Measurements from ENCODE around the gene COL8A2.
A peak's percentile ranks its signal among the peaks of the same experiment; 100 is the strongest.

COL8A2 gene

GRCh38 chr1:36089393-36090121 is 35.5 kb downstream of the COL8A2 start:
- DNase-seq, result peak in 2 of 3 donors; percentile 52 to 56
- H3K4me1 ChIP-seq (ENCODE audit: control extremely low read depth in 1 of 4, control insufficient read depth in 4 of 4, insufficient read depth in 4 of 4, low read length in 3 of 4), result peaks cover 3 to 25% (median 17%) of the 10 kb centered on the region in 4 experiments
- peak overlapping the region; percentile 71 to 95 (median 93) for H3K4me3 ChIP-seq (ENCODE audit: control insufficient read depth in 1 of 7, extremely low read depth in 1 of 7, insufficient read depth in 4 of 7, low read depth in 2 of 7, low read length in 6 of 7)
- POLR2A ChIA-PET, result no interaction called here
- H3K9me3 ChIP-seq (ENCODE audit: control extremely low read depth in 1 of 5, control insufficient read depth in 4 of 5, insufficient read depth in 2 of 5, low read depth in 1 of 5, low read length in 4 of 5), result no peaks in the 10 kb centered on the region
- peaks cover 0 to 6% (median 2%) of the 10 kb centered on the region in 5 experiments for H3K27me3 ChIP-seq (replicated peaks in 2 of 5; ENCODE audit: control insufficient read depth in 4 of 5, insufficient read depth in 5 of 5, low read length in 4 of 5)
- peaks cover 22 to 37% (median 30%) of the 10 kb centered on the region in 4 experiments for H3K36me3 ChIP-seq (ENCODE audit: control insufficient read depth in 4 of 4, insufficient read depth in 4 of 4, low read length in 3 of 4)
- 4% methylated on average over 28 of the region's 32 CpGs for WGBS (ENCODE audit: insufficient coverage)
- peak overlapping the region; percentile 72 to 82 for H3K27ac ChIP-seq (ENCODE audit: insufficient read depth in 1 of 2, low read depth in 1 of 2, low read length in 2 of 2, poor library complexity in 1 of 2, severe bottlenecking in 2 of 2)
- CTCF ChIA-PET, result interaction anchor here (0.8 to 17.2 kb wide), 3 partner anchors 9 to 45 kb away, joined by 3 to 283 read pairs (median 3); no protein-coding TSS in a partner anchor

- Histone ChIP-seq H3K36me3 (ENCODE audit: control insufficient read depth in 4 of 4, insufficient read depth in 4 of 4, low read length in 3 of 4) (peaks cover 19 to 29% (median 24%) of the 10 kb centered on the region in 4 experiments), H3K9me3 (ENCODE audit: control extremely low read depth in 1 of 5, control insufficient read depth in 4 of 5, insufficient read depth in 2 of 5, low read depth in 1 of 5, low read length in 4 of 5) (no peaks in the 10 kb centered on the region), H3K27me3 (replicated peaks in 2 of 5; ENCODE audit: control insufficient read depth in 4 of 5, insufficient read depth in 5 of 5, low read length in 4 of 5) (peaks cover 0 to 9% (median 5%) of the 10 kb centered on the region in 5 experiments), H3K4me1 (ENCODE audit: control extremely low read depth in 1 of 4, control insufficient read depth in 4 of 4, insufficient read depth in 4 of 4, low read length in 3 of 4) (peaks cover 3 to 28% (median 23%) of the 10 kb centered on the region in 4 experiments), H3K27ac (ENCODE audit: insufficient read depth in 1 of 2, low read depth in 1 of 2, low read length in 2 of 2, poor library complexity in 1 of 2, severe bottlenecking in 2 of 2) (peak within 1 kb of the TSS; percentile 72 to 82), H3K4me3 (ENCODE audit: control insufficient read depth in 1 of 7, extremely low read depth in 1 of 7, insufficient read depth in 4 of 7, low read depth in 2 of 7, low read length in 6 of 7) (peak within 1 kb of the TSS; percentile 71 to 95 (median 93))
- CTCF ChIA-PET, result interaction anchor here (0.8 to 17.2 kb wide), 3 partner anchors 10 to 44 kb away, joined by 3 to 283 read pairs (median 3); no protein-coding TSS in a partner anchor
- peak; percentile 90 to 96 (median 95) for DNase-seq
- WGBS (ENCODE audit: insufficient coverage), result under 1% methylated on average over 66 of the region's 84 CpGs
- POLR2A ChIA-PET, result no interaction called here
These were observed 36.2 kb downstream of the COL8A2 start, which contains the start of gene ADPRS for GRCh38 chr1:36088577-36089392. TSS of gene ADPRS (plus strand) at chr1:36088892. CDS start at chr1:36088905, 13 bp downstream.

- Histone ChIP-seq H3K27ac (ENCODE audit: insufficient read depth in 1 of 2, low read depth in 1 of 2, low read length in 2 of 2, poor library complexity in 1 of 2, severe bottlenecking in 2 of 2) (peak overlapping the region; percentile 72 to 82), H3K36me3 (ENCODE audit: control insufficient read depth in 4 of 4, insufficient read depth in 4 of 4, low read length in 3 of 4) (peaks cover 13 to 23% (median 18%) of the 10 kb centered on the region in 4 experiments), H3K4me3 (ENCODE audit: control insufficient read depth in 1 of 7, extremely low read depth in 1 of 7, insufficient read depth in 4 of 7, low read depth in 2 of 7, low read length in 6 of 7) (peak overlapping the region; percentile 71 to 95 (median 93)), H3K27me3 (replicated peaks in 2 of 5; ENCODE audit: control insufficient read depth in 4 of 5, insufficient read depth in 5 of 5, low read length in 4 of 5) (peaks cover 0 to 14% (median 5%) of the 10 kb centered on the region in 5 experiments), H3K9me3 (ENCODE audit: control extremely low read depth in 1 of 5, control insufficient read depth in 4 of 5, insufficient read depth in 2 of 5, low read depth in 1 of 5, low read length in 4 of 5) (no peaks in the 10 kb centered on the region), H3K4me1 (ENCODE audit: control extremely low read depth in 1 of 4, control insufficient read depth in 4 of 4, insufficient read depth in 4 of 4, low read length in 3 of 4) (peaks cover 3 to 32% (median 25%) of the 10 kb centered on the region in 4 experiments)
- ChIA-PET POLR2A (no interaction called here), CTCF (no interaction called here)
- WGBS (ENCODE audit: insufficient coverage), result 95% methylated on average over 2 of the region's 8 CpGs
- no peak for DNase-seq
These were observed 36.8 kb downstream of the COL8A2 start for GRCh38 chr1:36088265-36088576.

- Histone ChIP-seq H3K27ac (ENCODE audit: insufficient read depth in 1 of 2, low read depth in 1 of 2, low read length in 2 of 2, poor library complexity in 1 of 2, severe bottlenecking in 2 of 2) (no peak overlapping the region), H3K4me3 (ENCODE audit: control insufficient read depth in 1 of 7, extremely low read depth in 1 of 7, insufficient read depth in 4 of 7, low read depth in 2 of 7, low read length in 6 of 7) (peak overlapping the region in 1 of 7 experiments; percentile 95), H3K27me3 (replicated peaks in 2 of 5; ENCODE audit: control insufficient read depth in 4 of 5, insufficient read depth in 5 of 5, low read length in 4 of 5) (peaks cover 0 to 16% (median 5%) of the 10 kb centered on the region in 5 experiments), H3K4me1 (ENCODE audit: control extremely low read depth in 1 of 4, control insufficient read depth in 4 of 4, insufficient read depth in 4 of 4, low read length in 3 of 4) (peaks cover 3 to 32% (median 25%) of the 10 kb centered on the region in 4 experiments), H3K9me3 (ENCODE audit: control extremely low read depth in 1 of 5, control insufficient read depth in 4 of 5, insufficient read depth in 2 of 5, low read depth in 1 of 5, low read length in 4 of 5) (no peaks in the 10 kb centered on the region), H3K36me3 (ENCODE audit: control insufficient read depth in 4 of 4, insufficient read depth in 4 of 4, low read length in 3 of 4) (peaks cover 7 to 16% (median 11%) of the 10 kb centered on the region in 4 experiments)
- CTCF ChIA-PET, result interaction anchor here (0.6 to 0.9 kb wide), 2 partner anchors 48 to 169 kb away, joined by 3 read pairs; no protein-coding TSS in a partner anchor
- POLR2A ChIA-PET, result interaction anchor here (0.8 to 1.6 kb wide), 2 partner anchors 156 to 475 kb away, joined by 3 read pairs; partner anchors contain the start of gene AGO3
- no peak for DNase-seq
- WGBS (ENCODE audit: insufficient coverage), result 96% methylated on average over 31 of the region's 31 CpGs
These were observed 37.5 kb downstream of the COL8A2 start for GRCh38 chr1:36087233-36088123.

- ChIA-PET POLR2A (interaction anchor here (0.6 to 1.6 kb wide), 3 partner anchors 155 to 1428 kb away, joined by 3 read pairs; partner anchors contain the start of genes AGO3 and MEAF6), CTCF (interaction anchor here (0.6 to 1.1 kb wide), 4 partner anchors 44 to 169 kb away, joined by 3 to 5 read pairs (median 3); no protein-coding TSS in a partner anchor)
- H3K27ac ChIP-seq (ENCODE audit: insufficient read depth in 1 of 2, low read depth in 1 of 2, low read length in 2 of 2, poor library complexity in 1 of 2, severe bottlenecking in 2 of 2), result no peak overlapping the region
- no peaks in the 10 kb centered on the region for H3K9me3 ChIP-seq (ENCODE audit: control extremely low read depth in 1 of 5, control insufficient read depth in 4 of 5, insufficient read depth in 2 of 5, low read depth in 1 of 5, low read length in 4 of 5)
- DNase-seq, result no peak
- peaks cover 3 to 32% (median 25%) of the 10 kb centered on the region in 4 experiments for H3K4me1 ChIP-seq (ENCODE audit: control extremely low read depth in 1 of 4, control insufficient read depth in 4 of 4, insufficient read depth in 4 of 4, low read length in 3 of 4)
- peaks cover 0 to 18% (median 5%) of the 10 kb centered on the region in 5 experiments for H3K27me3 ChIP-seq (replicated peaks in 2 of 5; ENCODE audit: control insufficient read depth in 4 of 5, insufficient read depth in 5 of 5, low read length in 4 of 5)
- 99% methylated on average over 10 of the region's 12 CpGs for WGBS (ENCODE audit: insufficient coverage)
- no peak overlapping the region for H3K4me3 ChIP-seq (ENCODE audit: control insufficient read depth in 1 of 7, extremely low read depth in 1 of 7, insufficient read depth in 4 of 7, low read depth in 2 of 7, low read length in 6 of 7)
- peaks cover 0 to 8% (median 3%) of the 10 kb centered on the region in 4 experiments for H3K36me3 ChIP-seq (ENCODE audit: control insufficient read depth in 4 of 4, insufficient read depth in 4 of 4, low read length in 3 of 4)
These were observed 38.3 kb downstream of the COL8A2 start for GRCh38 chr1:36086529-36087232.

Measured in common myeloid progenitor, CD34-positive (primary cell).